Ovary (tissue), 9 donors: ENCODE results near the gene ONECUT3. TPM values are rescaled to one million over a fixed set of nuclear protein-coding genes. Genes with fewer than 3 reads are reported as not detected.

Experiments
- DNase-seq, 5 donors: peaks; one replicate each; pipeline ENCODE4 v3.0.0-alpha.2; 2019 to 2020
- H3K27ac ChIP-seq, 2 donors: fragments of 200-600 bp; one replicate each; pipeline versions ENCODE4 v1.5.1 to v1.8.0; 2019 to 2022
- H3K27me3 ChIP-seq: fragments of 200-600 bp; one replicate; pipeline ENCODE4 v1.8.0; 2022
- H3K36me3 ChIP-seq: fragments of 200-600 bp; sonication (generic); one replicate; pipeline ENCODE4 v1.5.1; 2019
- H3K4me1 ChIP-seq: one replicate; pipeline ENCODE4 v1.8.1; 2013; ENCODE audit warnings: mild to moderate bottlenecking, moderate library complexity; ENCODE audit not compliant: insufficient read depth
- H3K4me3 ChIP-seq: fragments of 200-600 bp; sonication (generic); one replicate; pipeline ENCODE4 v1.5.1; 2017
- H3K9me3 ChIP-seq, 2 donors: fragments of 200-600 bp in 1 of 2; sonication (generic) in 1 of 2; one replicate each; pipeline versions ENCODE4 v1.5.1 to v1.8.1; 2013 to 2019; ENCODE audit warnings: mild to moderate bottlenecking in 1 of 2, moderate library complexity in 1 of 2
- EP300 ChIP-seq: sonication (generic); formaldehyde crosslinking; IDR thresholded peaks from one replicate; pipeline ENCODE4 v1.6.1; 2017; ENCODE audit warnings: antibody characterized with exemption
- POLR2A ChIP-seq: fragments of 450-650 bp; IDR thresholded peaks from one replicate; pipeline ENCODE4 v1.6.1; 2017; ENCODE audit warnings: antibody characterized with exemption, mild to moderate bottlenecking, moderate library complexity
- WGBS, 3 donors: extraction: QIAGEN DNeasy Blood & Tissue Kit in 1 of 3; methylation state at CpG; one replicate each; pipeline versions ENCODE4 v1.1.5 to v1.1.7; 2013 to 2017; 5-methylcytosine and 5-hydroxymethylcytosine counted together
- intact Hi-C, 4 donors: fragments of 100-400 bp; cut with DNase I; formaldehyde crosslinking; loops; one replicate each; pipeline versions ENCODE4 v1.11.0 to v1.15.1; 2022 to 2023
- polyA plus RNA-seq, 2 donors: library from polyadenylated mRNA; stranded (reverse); fragments of 200-250 nt in 1 of 2; fragments of 350-450 nt in 1 of 2; fragmentation: Illumina TruSeq in 1 of 2; extraction: RNeasy Lipid Tissue Mini Kit (QIAGEN cat#74804) in 1 of 2; gene quantifications; one replicate each; pipeline ENCODE4 v1.2.3, GENCODE V29; 2013 to 2014
- total RNA-seq, 7 donors: library from RNA; depleted of rRNA in 2 of 7; stranded (reverse); fragments of >200 nt in 2 of 7; fragmentation: NEBNext Ultra II Directional in 3 of 7; extraction: Animal tissue kit (Norgen Biotek cat#: 25700) in 3 of 7; gene quantifications; one replicate each; pipeline versions ENCODE4 v1.1.0 to v1.2.4, GENCODE V29; 2016 to 2023
- TF ChIP-seq, protein P1 (sequence below), 3 donors: fragments of 450-650 bp in 2 of 3; fragments of 200-600 bp in 1 of 3; IDR thresholded peaks; one replicate each; pipeline versions ENCODE4 v1.5.1 to v1.8.0; 2016 to 2022; ENCODE audit warnings: antibody characterized with exemption in 3 of 3, mild to moderate bottlenecking in 1 of 3
- donor health status: DM: no; HTN: no; CAD: no; lungs with moderate emphysema.
- donor health status: DM: no; HTN: no; CAD: no.
- donor health status: Bipolar disorder and iron deficiency.
- donor health status: DM: yes; HTN: yes; CAD: no.
- donor health status: DM: no; HTN: no; CAD: no.
- donor health status: DM: yes; HTN: yes; CAD: no.

ONECUT3 gene
- total and polyA plus RNA-seq, 9 donors = 0.05 TPM; not detected in 8

DNA sequence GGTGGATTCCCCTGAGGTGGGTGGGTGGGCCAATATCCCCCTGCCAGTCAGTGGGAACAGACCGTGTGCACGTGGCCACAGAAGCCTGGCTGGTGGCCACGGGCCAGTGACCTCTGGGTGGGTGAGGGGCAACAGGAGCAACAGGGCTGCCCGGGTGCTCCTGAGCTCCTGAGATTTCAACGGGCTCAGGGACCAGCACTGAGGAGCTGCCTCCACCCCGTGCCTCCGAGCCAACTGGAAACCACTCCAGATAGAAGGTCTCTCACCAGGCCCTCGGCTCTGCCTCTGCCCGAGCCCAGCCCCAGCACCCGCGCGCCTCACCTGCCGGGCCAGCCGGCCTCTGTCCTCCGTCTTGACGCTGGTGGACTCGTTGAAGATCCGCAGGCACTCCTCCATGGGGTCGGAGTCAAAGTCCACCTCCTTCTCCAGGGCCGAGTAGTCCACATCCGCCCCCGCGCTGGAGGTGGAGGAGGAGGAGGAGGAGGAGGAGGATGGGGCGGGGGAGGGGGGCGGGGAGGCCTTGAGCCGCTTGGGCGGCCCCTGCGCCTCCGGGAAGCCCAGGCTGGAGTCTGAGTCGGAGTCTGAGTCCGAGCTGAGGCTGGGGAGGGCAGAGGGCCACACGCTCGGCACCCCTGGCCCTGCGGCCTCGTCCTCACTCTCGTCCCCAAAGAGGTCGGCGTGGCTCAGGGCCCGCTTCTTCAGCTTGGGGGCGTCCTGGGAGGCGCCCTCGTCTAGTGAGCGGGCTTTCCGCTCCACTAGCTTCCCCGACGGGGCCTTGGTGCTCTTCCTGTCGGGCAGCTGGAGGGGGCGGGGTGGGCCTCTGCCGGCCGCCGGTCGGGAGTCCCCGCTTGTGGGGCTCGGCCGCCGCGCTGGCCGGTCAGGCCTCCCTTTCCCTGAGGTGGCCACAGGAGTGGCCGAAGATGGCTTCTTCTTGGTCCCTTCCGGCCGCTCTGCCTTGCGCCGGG, 73.5 kb downstream of the ONECUT3 start:
- Histone ChIP-seq H3K27me3 (no peaks in the 10 kb centered on the region), H3K27ac (peak overlapping the region; percentile 68 to 89), H3K9me3 (no peaks in the 10 kb centered on the region), H3K4me3 (no peak overlapping the region), H3K4me1 (peaks cover 8% of the 10 kb centered on the region), H3K36me3 (no peaks in the 10 kb centered on the region)
- intact Hi-C loops = loop anchor here in 2 of 4 donors (10.0 kb wide), 2 partner anchors 152 to 282 kb away; no protein-coding TSS in a partner anchor
- TF ChIP-seq, protein P1, sequence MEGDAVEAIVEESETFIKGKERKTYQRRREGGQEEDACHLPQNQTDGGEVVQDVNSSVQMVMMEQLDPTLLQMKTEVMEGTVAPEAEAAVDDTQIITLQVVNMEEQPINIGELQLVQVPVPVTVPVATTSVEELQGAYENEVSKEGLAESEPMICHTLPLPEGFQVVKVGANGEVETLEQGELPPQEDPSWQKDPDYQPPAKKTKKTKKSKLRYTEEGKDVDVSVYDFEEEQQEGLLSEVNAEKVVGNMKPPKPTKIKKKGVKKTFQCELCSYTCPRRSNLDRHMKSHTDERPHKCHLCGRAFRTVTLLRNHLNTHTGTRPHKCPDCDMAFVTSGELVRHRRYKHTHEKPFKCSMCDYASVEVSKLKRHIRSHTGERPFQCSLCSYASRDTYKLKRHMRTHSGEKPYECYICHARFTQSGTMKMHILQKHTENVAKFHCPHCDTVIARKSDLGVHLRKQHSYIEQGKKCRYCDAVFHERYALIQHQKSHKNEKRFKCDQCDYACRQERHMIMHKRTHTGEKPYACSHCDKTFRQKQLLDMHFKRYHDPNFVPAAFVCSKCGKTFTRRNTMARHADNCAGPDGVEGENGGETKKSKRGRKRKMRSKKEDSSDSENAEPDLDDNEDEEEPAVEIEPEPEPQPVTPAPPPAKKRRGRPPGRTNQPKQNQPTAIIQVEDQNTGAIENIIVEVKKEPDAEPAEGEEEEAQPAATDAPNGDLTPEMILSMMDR (IDR thresholded peaks at IDR 0.05) = no peak
- no peak for TF ChIP-seq POLR2A
- TF ChIP-seq EP300 = no peak
- WGBS, 3 donors = 11 to 34% (median 27%) methylated on average over 53 to 63 of the region's 63 CpGs
- DNase-seq = peak; percentile 73 to 84 (median 84)

DNA sequence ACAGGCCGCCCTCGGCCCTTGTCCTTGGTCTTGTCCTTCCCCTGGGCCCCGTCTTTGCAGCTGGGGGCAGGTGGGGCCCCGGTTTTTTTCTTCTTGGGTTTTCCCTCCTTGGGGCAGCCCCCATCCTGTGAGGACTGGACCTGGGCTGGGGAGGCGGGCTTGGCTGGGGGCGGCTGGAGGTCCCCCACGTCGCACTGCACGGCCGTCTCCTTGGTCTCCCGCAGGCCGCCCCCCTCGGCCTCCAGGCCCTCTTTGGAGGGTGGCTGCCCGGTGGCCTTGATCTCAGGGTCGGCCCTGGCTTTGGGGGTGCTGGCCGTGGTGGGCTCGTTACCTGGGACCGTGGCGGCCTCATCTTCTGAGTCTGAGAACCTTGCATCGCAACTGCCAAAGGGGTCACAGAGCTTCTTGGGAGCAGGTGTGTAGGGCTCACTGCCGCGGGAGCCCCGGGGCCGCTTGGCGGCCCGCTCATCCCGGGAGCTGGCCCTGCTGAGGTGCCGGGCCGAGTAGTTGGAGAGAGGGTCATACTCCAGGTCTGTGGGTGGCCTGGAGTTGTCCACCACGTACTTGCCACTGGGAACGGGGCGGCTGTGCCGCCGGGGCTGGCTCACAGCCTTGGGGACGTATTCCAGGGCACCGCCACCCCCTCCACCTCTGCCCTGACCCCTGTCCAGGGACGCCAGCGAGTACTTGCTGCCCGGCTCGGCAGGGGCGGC, 74.4 kb downstream of the ONECUT3 start:
- Histone ChIP-seq H3K4me1 (peaks cover 8% of the 10 kb centered on the region), H3K4me3 (no peak overlapping the region), H3K36me3 (no peaks in the 10 kb centered on the region), H3K27me3 (no peaks in the 10 kb centered on the region), H3K9me3 (no peaks in the 10 kb centered on the region), H3K27ac (peak overlapping the region; percentile 68 to 89)
- no peak for DNase-seq
- intact Hi-C loops = loop anchor here in 2 of 4 donors (10.0 kb wide), 2 partner anchors 153 to 283 kb away; no protein-coding TSS in a partner anchor
- 74 to 88% (median 76%) methylated on average over 25 to 41 of the region's 41 CpGs for WGBS, 3 donors
- TF ChIP-seq, protein P1 (IDR thresholded peaks at IDR 0.05) = no peak
- no peak for TF ChIP-seq POLR2A
- no peak for TF ChIP-seq EP300

DNA sequence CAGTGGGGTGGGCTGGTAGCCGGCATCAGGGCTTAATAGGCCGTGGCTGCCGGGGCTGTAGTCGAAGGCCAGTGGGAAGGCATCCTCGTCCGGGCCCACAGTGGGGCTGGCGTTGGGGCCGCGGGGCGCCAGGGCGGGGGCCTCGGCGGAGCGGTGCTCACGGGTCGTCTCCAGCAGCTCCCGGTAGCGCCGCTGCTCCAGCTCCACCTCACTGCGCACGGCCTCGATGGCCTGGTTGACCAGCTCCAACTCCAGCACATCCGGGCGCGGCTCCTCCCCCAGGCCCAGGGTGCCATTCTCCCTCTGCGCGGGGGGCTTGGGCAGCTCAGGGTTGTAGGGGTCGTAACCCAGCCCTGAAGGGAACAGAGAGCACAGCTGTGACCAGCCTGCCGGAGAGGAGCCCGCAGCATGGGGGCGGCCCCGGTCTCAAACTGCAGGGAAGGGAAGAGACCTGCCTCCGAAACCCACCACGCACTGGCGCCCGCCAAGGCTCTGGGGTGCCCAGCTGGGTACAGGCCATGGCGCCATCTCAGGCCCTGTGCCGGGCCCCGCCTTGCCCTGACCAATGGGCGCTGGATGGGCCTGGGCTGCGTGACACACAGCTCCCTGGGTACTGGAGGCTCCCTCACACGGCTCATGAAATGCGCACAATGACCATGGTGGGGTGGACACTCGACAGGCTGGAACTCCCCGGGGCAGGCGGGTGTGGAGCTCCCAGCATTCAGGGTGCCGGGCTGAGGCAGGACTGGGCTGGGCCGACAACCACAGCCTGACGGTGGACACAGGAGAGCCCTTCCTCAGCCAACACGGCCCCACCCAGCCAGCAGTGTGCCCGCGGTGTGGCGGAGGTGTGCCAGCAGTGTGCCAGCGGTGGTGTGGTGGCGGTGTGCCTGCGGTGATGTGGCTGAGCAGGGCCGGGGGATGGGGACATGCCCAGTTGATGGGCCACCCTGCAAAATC, 75.3 kb downstream of the ONECUT3 start:
- Histone ChIP-seq H3K27ac (peak overlapping the region in 1 of 2 donors; percentile 89), H3K36me3 (no peaks in the 10 kb centered on the region), H3K9me3 (no peaks in the 10 kb centered on the region), H3K4me1 (peaks cover 15% of the 10 kb centered on the region), H3K27me3 (no peaks in the 10 kb centered on the region), H3K4me3 (no peak overlapping the region)
- WGBS, 3 donors = 90 to 95% (median 93%) methylated on average over 51 to 57 of the region's 57 CpGs
- intact Hi-C loops = loop anchor here in 2 of 4 donors (10.0 kb wide), 2 partner anchors 154 to 284 kb away; no protein-coding TSS in a partner anchor
- TF ChIP-seq, protein P1 (IDR thresholded peaks at IDR 0.05) = no peak
- no peak for TF ChIP-seq POLR2A
- TF ChIP-seq EP300 = no peak
- DNase-seq = no peak
